ENCODE measurements around the gene FBXO47.

The FBXO47 gene

GRCh38 chr17:38900978-38901656 lies 66.1 kb downstream of the FBXO47 start:
- peak; percentile 97 for DNase-seq

DNA sequence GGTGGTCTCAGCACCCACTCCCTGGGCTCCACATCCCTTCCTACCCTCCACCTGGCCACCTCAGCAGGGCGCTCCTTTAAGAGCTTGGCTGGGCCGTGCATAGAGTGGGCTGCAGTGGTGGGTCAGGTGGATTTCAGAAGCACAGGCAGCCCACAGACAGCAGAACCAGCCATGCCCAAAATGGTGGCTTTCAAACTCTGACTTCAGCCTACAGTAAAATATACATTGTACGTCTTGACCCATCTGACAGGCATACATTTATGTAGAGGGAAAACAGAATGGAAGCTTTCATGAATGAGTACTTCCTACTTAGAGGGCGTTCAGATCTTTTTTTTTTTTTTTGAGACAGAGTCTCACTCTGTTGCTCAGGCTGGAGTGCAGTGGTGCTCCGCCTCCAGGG lies 67.8 kb downstream of the FBXO47 start:
- no peak for DNase-seq

DNA sequence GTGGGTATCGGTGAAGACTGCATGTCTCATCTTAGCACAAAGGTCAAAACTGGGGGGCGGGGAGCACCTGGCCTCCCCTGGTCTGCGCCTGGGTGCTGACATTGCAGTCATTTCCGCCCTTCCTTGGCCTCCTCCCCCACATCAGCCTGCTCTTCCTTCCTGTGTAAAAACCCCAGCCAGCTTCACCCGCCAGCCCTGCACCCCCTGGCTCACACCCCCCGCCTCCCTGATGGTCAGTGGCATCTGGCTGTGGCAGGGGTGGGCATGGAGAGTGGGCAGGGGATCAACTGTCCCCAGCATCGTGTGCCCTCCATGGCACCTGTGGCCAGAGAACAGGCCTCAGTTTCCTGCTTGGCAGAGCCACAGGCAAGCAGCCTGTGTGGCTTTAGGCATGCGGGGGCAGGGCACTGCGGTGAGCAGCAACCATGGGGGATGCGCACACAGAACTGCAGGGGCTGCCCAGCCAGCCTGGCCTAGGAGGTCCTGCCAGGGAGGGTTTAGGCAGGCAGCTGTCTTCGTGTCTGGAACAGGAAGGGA lies 68.3 kb downstream of the FBXO47 start:
- DNase-seq: no peak

DNA sequence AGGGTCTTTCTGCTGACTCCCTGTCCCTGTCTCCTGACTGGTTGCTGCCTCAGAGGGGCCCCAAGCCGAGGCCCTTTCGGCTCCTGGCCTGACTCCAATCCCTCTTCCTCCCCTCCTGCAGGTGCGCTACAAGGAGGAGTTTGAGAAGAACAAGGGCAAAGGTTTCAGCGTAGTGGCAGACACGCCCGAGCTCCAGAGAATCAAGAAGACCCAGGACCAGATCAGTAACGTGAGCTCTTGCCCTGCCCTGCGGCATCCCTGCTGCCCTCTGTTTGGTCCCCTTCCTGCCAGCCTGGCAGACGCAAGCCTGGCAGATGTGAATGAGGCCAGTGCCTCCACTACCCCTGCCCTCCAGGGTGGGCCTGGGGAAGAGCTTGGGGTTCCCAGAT lies 68.9 kb downstream of the FBXO47 start:
- DNase-seq: no peak

GRCh38 chr17:38897671-38898290 lies 69.4 kb downstream of the FBXO47 start:
- DNase-seq: no peak

GRCh38 chr17:38897176-38897575 lies 70.0 kb downstream of the FBXO47 start:
- no peak for DNase-seq

DNA sequence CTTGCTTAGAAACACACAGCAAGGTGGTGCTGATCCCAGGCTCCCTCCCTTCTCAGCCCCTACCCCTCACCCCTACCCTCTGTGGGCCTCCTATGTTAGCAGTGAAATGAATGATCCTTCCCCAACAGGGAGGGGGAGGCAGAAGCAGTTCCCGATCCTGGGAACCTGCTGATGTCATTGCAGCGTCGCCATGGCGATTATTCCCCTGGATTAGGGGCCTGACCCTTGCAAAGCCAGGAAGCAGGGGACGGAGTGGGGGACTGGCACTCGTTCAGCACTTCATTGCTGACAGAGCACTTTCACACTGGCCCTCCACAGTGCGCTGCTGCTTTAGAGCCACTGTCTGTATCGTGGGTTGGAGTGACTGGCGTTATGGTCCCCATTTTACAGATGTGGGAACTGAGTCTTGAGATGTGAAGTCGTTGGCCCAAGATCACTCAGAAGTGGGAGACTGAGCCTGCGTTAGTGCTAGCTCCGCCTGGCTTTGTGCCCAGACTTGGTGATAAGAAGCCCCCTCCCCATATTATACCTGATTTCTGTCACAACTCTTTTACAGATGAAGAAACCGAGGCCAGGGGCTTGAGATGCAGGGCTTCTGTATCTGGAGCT lies 70.8 kb downstream of the FBXO47 start:
- no peak for DNase-seq

- DNase-seq: no peak
Observed at GRCh38 chr17:38894276-38894675, 72.9 kb downstream of the FBXO47 start.

GRCh38 chr17:38893607-38894006 lies 73.6 kb downstream of the FBXO47 start:
- no peak for DNase-seq

GRCh38 chr17:38893113-38893512 lies 74.1 kb downstream of the FBXO47 start:
- DNase-seq: no peak

- no peak for DNase-seq
Observed at GRCh38 chr17:38892620-38893019, 74.6 kb downstream of the FBXO47 start.

GRCh38 chr17:38892083-38892482 lies 75.1 kb downstream of the FBXO47 start:
- no peak for DNase-seq

DNA sequence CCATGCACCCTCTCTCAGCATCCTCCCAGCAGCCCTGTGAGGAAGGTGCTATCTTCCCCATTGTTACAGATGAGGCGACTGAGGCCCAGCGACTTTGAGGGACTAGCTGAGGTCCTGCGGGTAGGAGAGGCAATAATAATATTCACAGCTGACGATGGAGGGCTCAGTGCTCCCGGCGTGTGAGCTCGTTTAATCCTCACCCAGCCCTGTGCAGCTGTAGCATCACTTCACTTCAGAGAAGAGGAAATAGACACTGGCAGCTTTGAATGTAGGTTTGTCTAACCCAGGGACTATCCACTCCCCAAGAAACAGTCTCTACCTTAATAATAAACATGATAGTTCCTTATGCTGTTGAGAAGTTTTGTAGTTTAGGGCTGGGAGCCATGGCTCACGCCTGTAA lies 75.8 kb downstream of the FBXO47 start:
- DNase-seq: no peak

GRCh38 chr17:38890410-38890746 lies 76.8 kb downstream of the FBXO47 start:
- DNase-seq: no peak

GRCh38 chr17:38889745-38890409 lies 77.3 kb downstream of the FBXO47 start:
- no peak for DNase-seq

GRCh38 chr17:38888842-38889241 lies 78.4 kb downstream of the FBXO47 start:
- no peak for DNase-seq

DNA sequence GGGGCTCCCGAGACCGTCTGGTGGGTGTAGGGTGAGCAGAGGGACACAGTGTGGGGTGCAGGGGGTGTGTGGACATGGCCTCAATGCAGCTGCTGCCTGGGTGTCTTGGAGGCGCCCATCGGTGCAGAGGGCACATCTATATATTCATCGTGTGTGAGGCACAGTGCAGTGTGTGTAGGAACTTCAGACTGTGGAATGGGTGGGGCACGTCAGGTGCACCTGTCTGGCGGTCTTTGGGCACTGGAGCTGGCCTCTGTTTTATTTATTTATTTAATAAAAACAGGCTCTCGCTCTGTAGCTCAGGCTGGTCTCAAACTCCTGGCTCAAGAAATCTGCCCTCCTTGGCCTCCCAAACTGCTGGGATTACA lies 80.6 kb downstream of the FBXO47 start:
- no peak for DNase-seq
